ENCODE measurements around the gene IPO8.
"Not testable (repeated sequence)": the region's sequence is repeated elsewhere in the genome, so short reads cannot be mapped to it uniquely, and the experiment has no call there.

IPO8 gene

DNA sequence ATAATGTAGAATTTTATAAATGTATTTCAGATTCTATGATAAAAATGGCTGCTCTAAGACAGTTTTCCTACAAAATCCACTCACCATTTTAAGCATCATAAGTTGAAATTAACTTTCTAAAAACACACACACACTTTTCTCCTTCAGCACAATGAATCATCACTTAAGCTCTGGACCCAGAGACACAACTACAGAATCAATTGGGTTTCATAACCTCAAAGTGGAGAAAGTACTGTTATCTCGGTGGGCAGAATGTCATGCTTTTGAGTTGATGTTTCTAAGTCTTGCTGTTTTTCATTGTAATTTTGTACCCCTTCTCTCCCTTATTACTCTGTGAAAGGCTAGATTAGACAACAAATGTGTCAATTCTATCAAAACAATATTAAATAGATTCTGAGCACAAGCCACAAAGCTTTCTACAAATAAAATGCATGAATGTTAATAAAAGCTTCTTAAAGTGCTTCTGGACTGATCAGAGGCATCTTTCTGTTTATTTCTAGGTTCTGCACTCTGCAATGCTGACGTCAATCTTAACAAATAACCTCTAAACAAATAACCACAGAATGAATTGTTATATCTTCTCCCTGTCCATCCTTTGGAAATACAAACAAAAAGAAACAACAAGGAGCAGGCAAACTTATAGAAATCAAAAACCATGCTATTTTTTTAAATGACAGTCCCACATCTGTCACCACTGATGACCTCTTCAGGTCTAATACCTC, 8.2 kb downstream of the IPO8 start:
- no peak for DNase-seq

GRCh38 chr12:30679241-30679640, 16.4 kb downstream of the IPO8 start:
- no peak for DNase-seq

GRCh38 chr12:30678221-30678620, 17.4 kb downstream of the IPO8 start:
- DNase-seq, result no peak

DNA sequence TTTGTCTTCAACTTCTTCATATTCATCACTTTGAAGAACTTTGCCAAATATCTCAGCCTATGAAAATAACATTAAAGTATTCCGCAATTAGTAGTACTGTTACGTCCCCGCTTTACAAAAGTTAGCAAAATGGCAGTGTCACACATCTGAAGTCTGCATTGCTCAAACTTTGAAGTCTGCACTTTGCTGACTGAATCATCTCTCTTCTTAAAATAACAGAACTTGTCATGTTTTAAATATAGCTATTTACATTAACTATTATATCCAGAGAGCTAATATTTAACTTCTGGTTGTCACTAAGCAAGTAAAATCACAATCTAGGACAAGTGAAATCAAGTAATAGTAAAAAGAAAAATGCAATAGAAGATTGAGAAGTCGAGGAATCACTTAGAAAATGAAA, 34.5 kb downstream of the IPO8 start:
- no peak for DNase-seq

DNA sequence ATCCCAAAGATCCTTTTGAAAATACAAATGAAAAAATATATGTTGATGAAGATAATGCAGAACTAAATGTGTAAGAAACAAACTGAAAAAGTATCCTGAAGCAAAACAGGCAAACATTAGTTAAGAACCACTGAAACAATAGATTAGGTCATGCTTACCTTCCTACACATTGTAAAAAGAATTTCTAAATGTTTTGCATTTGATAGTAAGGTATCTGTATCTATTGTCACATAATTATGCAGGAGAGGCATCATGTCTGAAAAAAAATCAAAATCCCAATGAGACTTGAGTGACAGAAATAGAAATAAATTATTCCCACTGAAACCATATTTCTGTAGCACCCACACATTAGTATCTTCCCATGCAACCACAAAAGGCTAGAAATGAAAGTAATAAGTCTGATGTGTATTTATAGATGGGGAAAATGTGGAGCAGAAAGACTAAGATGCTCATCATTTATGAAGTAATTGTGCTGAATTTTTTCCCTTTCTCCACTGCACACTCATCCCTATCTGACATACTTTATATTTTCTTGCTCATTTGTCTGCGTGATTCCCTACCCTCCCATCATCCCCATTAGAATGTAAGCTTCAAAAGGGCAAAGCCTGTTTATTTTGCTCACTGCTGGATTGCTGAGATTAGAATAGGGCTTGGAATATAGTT, 43.5 kb downstream of the IPO8 start:
- no peak for DNase-seq

- DNase-seq, result no peak
Observed at GRCh38 chr12:30646821-30647220, 48.8 kb downstream of the IPO8 start.

DNA sequence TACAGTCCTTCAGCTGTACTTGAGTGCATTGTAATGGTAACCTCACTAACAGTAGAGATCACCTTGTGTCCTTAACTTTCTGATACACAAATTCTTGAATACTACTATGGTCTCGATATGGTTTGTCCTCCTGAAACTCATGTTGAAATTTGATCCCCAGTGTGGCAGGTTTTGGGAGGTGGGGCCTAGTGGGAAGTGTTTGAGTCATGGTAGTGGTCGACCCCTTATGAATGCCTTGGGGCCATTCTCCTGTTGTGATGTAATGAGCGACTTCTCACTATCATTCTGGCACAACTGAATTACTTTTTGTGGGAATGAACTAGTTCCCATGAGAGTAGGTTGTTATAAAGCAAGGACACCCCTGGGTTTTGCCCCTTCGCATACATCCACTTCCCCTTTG, 52.3 kb downstream of the IPO8 start:
- DNase-seq, result no peak

DNA sequence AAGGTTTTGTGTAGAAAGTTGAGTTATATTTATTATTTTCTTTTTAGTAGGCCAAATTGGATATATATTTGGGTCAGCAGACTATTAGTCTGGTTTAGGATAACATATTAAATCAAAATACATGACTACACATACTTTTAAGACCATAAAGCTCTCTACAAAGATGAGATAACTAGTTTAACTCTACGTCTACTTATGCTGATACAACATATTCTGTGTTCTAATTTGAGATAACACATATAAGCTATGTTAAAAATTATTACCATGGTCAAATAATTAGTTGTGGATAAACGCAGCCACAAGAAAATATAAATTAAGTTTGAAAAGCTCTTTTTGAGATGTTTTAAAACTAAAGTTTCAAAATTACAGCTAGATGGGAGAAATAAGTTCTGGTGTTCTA, 55.3 kb downstream of the IPO8 start:
- no peak for DNase-seq

- DNase-seq, result no peak
Observed at GRCh38 chr12:30635385-30635784, 60.3 kb downstream of the IPO8 start.

- no peak for DNase-seq
Observed at GRCh38 chr12:30631740-30632139, 63.9 kb downstream of the IPO8 start.

GRCh38 chr12:30630979-30631285, 64.7 kb downstream of the IPO8 start:
- DNase-seq, result no peak

DNA sequence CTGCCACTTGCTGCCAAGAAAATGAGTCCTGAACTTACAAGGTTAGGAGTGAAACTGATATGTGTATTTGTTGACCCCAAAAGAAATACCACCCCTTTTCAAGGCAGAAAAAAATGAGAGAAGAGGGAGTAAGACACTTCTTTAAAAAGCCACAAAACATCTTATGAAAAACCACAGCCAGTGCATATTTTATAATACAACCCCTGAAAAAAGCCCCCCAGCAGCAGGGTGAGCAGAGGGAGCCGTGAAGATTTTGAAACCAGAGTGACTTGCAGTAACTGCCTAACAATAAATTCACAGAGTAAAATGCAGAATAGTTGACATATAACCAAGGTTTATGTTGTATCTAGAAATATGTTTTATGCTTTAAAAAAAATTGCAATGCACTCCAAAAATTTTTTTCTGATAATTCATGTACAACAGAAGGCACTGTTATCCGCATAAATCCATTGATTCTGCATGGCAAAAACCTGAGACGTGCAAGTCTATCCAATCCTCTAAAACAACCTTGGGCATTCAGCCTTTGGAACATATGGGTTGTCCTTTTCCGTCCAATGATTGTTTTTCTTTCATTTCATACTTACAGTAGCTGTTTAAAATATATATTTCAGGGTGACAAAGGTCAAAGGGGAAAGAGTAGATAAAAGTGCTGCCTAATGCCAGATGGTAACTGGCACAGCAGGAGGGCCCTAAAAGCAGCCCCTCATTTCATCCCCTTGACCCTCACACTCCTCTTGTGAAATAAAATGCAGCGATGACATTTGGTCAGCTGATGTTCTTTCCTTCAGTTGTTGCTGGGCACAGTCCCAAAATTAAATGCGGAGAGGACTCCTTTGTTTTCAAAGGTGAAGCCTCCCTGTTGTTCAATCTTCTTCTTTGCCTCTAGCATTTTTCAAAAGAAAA, 65.3 kb downstream of the IPO8 start:
- no peak for DNase-seq

DNA sequence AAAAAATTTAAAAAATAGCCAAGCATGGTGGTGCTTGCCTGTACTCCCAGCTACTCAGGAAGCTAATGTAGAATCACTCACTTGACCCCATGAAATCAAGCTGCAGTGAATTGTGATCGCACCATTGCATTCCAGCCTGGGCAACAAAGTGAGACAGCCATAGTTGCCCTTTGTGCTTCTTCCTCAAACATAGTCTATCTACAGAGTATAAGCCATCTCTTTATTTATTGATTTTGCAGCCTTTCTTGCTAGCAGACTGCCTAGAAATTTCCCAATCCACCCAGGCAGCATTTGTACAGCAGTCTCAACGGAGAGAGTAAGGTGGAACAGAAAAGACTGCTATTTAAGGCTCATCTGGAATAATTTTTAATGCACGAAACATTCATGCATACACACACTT, 68.8 kb downstream of the IPO8 start:
- DNase-seq, result no peak

DNA sequence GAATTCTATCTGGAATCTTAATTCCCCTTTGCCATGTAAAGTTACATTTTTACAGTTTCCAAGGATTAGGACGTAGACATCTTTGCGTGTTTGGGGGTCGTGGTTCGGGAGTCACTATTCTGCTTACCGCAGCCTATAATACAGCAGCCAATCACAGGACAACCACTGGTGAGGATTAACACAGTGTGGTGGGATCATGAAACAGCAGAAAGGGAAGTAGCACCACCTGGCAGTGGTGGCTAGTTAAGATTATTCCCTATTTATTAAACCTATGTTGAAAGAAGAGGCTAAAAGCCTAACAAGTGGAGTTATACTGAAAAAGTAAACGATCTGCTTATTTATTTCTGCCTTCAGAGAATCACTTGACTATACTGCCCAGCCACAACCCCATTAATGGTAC, 71.7 kb downstream of the IPO8 start:
- no peak for DNase-seq

DNA sequence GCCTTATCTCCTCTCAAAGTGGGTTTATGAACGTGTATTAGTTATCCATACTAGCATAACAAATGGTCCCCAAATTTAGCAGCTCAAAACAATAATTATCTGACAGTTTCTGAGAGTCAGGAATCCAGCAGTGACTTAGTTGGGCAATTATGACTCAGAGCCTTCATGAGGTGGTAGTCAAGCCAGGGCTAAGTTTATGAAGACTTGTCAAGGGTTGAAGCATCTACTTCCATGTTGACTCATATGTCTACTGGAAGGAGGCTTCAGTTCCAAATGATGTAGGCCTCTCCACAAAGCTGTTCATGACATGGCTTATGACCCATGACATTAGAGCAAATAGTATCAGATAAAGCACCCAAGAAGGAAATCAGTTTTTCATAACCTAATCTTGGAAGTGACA, 73.2 kb downstream of the IPO8 start:
- DNase-seq, result peak; percentile 80

DNA sequence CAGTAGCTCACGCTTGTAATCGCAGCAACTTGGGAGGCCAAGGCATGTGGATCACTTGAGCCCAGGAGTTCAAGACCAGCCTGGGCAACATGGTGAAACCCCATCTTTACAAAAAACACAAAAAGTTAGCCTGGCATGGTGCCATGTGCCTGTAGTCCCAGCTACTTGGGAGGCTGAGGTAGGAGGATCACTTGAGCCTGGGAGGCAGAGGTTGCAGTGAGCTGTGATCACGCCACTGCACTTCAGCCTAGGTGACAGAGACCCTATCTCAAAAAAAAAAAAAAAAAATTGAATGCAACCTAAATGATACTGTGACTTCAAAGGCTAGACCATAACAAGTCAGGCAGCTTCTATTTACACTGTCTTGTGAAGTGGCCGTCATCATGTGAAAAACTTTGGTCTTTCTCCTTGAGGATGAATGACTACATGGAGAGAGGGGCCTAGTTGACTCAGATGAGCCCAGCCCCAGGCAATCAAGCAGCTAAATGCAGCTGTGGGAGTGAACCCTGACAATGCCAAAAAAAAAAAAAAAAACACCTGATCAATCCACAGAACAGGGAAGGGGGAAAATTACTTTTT, 73.9 kb downstream of the IPO8 start:
- not testable (repeated sequence) for DNase-seq

- no peak for DNase-seq
Observed at GRCh38 chr12:30617346-30618016, 78.2 kb downstream of the IPO8 start.

DNA sequence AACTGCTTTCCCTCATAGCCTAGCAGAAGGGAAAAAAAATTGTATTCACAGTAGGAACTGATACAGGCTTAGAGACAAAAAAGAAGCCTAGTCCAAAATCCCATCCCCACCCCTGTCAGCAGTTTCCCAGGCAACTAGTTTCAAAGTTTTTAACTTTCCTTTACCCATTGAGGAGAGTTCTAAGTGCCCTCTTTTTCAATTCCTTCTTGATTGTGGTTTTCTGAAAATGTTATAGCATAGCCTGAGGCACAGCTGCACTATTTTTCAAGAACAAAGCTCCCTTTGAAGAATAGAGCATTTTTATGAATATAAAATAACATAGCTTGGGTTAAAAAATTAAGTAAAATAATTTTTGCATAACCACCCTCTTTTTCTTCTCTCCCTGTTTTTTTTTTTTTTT, 81.6 kb downstream of the IPO8 start:
- DNase-seq, result no peak

DNA sequence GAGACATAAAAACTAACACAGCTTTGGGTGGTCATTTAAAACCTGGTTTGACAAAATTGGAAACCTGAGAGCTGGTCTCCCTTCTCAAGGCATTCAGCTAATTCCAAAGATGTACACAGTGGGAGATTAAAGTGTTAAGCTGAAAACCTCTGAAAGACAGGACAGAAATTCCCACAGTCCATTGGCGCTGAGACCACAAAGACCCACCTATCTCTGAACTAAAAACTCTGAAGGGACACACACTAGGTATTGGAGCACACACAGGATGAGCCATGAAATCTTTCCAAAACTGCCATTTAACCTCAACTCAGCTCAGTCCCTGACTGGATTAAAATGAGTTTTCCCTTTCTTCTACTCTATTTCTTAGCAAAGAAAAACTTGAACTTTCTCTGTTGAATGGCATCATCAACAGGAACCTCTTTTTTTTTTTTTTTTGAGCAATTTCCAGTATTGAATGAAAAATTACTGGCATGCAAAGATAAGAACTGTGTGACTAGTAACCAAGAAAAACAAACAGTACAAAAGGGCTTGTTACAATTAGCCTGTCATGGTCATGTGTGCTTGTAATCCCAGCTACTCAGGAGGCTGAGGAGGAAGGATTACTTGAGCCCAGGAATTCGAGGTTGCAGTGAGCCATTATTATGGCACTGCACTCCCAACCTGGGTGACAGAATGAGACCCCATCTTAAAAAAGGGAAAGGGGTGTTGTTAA, 82.4 kb downstream of the IPO8 start:
- DNase-seq, result no peak

DNA sequence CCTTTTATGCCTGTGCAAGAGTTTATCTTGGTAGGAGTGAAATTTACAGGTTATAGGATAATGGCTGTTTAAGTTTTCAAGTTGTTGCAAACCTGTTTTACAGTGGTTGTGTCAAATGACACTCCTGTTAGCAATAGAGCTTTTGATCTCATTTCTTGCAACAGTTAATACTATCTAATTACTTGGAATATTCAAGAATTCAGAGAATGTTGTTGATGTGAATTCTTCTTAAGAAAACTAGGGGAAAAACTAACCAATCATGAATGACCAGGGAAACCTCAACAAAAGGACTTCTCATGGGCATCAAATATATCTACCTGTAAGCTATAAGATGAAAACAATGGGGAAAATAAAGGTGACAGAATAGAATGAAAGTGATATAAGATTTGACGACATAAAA, 85.0 kb downstream of the IPO8 start:
- DNase-seq, result no peak

DNA sequence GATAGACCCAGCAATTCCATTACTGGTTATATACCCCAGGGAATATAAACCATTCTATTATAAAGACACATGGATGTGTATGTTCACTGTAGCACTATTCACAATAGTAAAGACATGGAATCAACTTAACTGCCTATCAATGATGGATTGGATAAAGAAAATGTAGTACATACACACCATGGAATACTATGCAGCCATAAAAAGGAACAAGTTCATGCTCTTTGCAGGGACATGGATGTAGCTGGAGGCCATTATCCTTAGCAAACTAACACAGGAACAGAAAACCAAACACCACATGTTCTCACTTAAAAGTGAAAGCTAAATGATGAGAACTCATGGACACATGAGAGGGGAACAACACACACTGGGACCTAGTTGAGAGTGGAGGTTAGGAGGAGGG, 85.8 kb downstream of the IPO8 start:
- not testable (repeated sequence) for DNase-seq

- not testable (repeated sequence) for DNase-seq
Observed at GRCh38 chr12:30604302-30604701, 91.4 kb downstream of the IPO8 start.
